NCI-H1417 (cell line): Measurements from ENCODE around the gene CARMIL1.

ENCODE experiments used
- DNase-seq, 3 experiments: peaks; one replicate each; lab custom pipeline; 2025; lab: John Stamatoyannopoulos, UW

CARMIL1 gene

GRCh38 chr6:25617997-25618396, 338.8 kb downstream of the CARMIL1 start:
- no peak for DNase-seq

GRCh38 chr6:25619217-25619616, 340.0 kb downstream of the CARMIL1 start:
- DNase-seq: no peak

GRCh38 chr6:25620391-25620790, 341.2 kb downstream of the CARMIL1 start:
- no peak for DNase-seq

- no peak for DNase-seq
These were observed 343.9 kb downstream of the CARMIL1 start for GRCh38 chr6:25623065-25623464.

DNA sequence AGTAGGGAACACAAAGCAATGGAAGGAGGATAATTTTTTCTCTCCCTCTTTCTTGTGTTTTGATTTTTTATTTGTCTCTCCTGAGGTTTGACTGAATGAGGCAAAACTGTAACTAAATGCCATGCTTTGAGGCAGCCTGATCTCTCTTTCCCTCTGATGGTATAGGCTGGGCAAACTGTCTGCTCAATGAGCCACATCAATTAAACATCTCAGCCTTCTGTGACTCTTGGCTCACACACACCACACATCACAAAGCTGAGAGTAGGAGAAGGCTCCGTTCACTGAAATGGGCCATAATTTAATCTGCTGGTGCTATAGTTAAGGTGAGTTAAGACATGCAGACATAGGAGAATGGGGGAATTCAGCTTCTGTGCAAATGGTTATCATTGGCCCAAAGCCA, 344.7 kb downstream of the CARMIL1 start:
- peak in 2 of 3 experiments; percentile 20 to 25 for DNase-seq

GRCh38 chr6:25627001-25627400, 347.8 kb downstream of the CARMIL1 start:
- peak in 1 of 3 experiments; percentile 33 for DNase-seq

DNA sequence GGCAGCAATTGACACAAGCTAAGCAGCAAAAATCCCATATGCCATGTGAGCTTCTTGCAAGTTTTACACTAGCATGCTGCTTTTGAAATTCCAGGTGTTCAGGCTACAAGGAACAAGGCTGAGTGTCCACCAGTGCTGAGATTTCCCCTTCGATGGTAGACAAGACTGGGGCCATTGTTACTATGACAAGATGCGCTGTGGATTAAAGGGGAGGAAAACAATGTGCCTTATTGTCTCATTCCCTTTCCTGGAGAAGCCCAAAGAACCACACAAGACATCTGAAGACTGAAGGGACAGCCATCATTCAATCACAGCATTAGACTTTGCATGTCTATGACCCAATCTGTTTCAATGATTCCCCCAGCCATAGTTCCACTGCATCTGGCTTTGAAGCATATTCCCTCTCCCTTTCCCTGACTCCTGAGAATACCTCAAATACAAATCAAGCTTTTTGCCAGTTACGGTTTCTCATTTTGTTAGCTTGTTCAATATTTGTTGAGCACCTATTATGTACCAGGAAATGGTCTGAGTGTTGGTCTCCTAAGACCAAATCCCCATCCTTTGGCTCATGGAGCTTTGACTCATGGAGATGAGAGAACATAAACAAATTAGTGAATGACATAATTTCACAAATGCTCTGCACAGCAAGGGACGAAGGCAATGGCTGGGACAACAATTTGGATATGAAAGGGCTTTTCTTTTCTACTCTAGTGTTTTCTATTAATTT, 349.5 kb downstream of the CARMIL1 start:
- DNase-seq: no peak

DNA sequence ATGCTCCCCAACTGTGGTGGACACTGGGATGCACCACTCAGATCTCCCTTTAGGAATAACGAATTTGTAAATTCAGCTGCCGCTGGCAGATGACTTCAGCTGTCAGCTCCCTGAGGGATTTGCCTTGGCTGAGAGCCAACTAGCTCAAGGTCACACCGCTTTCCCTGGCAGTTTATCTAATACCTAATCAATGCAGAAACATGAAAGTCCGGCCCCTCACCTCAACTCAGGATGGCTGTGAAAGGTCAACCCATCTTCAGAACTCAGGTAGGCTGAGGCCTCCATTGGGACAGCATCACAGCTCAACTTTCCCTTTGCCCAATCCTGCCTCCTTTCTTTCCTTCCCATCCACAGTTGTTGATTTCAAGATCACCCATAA, 350.0 kb downstream of the CARMIL1 start:
- peak; percentile 29 to 86 (median 70) for DNase-seq

- peak in 1 of 3 experiments; percentile 23 for DNase-seq
These were observed 351.5 kb downstream of the CARMIL1 start for GRCh38 chr6:25630508-25631278.

DNA sequence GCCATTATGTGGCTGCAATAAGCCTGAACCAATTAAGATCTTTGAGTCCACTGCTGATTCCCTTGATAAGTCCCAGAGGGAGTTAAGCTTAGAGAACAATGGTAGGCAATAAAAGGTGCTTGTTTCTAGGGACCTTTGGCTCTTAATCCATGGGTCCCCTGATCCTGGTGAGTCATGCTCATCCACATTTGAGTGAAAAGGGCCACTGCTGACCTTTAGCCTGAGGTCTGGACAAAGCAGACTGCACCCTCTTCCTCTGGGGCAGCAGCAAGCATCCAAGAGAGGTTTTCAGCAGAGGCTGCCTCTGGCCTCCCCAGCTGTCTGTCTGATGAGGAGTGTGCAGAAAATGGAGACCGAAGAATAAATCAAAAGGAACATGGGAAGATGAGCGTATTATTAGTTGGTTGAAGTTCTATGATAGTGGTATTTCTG, 356.7 kb downstream of the CARMIL1 start:
- no peak for DNase-seq

- no peak for DNase-seq
These were observed 358.0 kb downstream of the CARMIL1 start for GRCh38 chr6:25637211-25637610.

GRCh38 chr6:25637960-25638434, 358.8 kb downstream of the CARMIL1 start:
- DNase-seq: peak; percentile 77 to 97 (median 90)

GRCh38 chr6:25639653-25640052, 360.5 kb downstream of the CARMIL1 start:
- DNase-seq: no peak

DNA sequence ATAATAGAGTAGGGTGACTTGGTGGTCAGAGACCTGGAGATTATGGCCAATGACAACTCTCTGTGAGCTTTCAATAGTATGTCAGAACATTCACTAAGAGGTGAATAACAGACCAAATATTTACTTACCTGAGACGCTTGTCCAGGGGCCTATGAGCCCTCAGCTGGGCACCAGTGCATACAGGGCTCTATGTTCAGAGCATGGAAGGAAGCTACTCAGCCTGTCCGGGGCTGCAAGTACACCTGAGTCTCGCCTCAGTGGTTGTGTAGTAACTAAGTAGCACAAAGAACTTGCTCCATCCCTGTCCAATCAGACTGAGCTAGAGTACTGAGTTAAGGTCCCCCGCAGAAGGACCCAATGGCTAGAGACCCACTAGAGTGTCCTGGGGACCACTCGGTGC, 361.3 kb downstream of the CARMIL1 start:
- no peak for DNase-seq

DNA sequence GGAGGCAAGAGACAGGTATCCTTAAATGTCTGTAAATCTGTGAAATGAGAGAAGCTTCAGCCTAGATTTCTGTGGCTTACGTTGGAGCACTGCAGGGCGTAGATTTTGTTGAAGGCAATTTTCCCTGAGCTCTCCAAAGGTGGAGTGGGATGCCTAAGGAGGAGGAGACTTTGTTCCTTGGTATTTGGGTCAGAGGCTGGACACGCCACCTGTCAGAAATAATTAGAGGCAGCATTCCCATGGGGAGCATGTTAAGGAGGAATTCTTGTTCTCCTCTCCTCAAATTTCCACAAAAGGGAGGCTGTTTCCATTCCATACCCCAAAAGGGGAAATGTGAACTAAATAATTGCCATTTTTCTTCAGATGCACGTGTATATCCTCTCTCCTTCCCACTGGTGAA, 361.7 kb downstream of the CARMIL1 start:
- DNase-seq: no peak

- no peak for DNase-seq
These were observed 362.2 kb downstream of the CARMIL1 start for GRCh38 chr6:25641377-25641776.

GRCh38 chr6:25641940-25642666, 362.9 kb downstream of the CARMIL1 start:
- no peak for DNase-seq

DNA sequence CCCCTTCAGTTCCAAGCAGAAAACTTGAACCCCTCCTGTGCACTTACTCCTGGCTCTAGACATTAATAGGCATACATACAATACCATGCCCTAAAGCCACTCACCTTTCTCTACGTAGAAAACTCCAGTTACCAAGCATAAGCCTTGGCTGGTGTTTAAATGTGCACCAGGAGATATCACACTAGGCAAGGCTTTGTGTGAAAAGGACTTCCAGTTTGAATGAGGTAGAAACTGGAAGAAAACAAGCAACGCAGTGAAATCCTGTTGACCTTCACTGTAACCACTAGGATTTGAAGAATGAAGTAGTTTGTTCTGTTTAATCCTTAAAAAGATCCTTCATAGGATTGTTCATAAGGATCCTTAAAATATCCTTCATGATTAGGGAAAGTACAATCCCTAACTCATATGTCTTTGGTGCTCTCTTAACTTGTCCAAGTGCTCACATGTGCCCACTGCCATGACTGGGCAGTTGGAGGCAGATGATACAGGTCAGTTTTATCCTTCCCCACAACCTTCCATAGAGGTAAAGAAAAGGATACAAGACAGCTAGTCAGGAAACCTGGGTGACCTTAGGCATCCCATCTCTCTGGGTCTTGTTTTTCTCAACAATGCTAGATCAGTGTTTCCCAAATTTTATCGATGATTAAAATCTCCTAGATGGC, 363.6 kb downstream of the CARMIL1 start:
- DNase-seq: no peak

- DNase-seq: no peak
These were observed 366.7 kb downstream of the CARMIL1 start for GRCh38 chr6:25645916-25646315.

GRCh38 chr6:25649611-25650010, 370.4 kb downstream of the CARMIL1 start:
- peak in 1 of 3 experiments; percentile 32 for DNase-seq

DNA sequence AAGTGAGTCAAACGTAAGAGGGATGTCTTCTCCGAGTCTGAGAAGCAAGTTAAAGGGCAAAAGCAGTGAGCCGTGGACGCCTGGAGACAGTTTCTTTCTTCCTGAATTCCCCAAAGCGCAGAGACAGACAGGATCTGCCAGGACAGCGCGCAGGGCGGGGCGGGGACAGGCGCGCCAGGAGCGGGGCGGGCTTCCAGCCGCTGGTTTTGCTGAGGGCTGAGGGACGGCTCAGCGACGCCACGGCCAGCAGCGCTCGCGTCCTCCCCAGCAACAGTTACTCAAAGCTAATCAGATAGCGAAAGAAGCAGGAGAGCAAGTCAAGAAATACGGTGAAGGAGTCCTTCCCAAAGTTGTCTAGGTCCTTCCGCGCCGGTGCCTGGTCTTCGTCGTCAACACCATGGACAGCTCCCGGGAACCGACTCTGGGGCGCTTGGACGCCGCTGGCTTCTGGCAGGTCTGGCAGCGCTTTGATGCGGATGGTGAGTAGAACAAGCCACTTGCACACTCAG, 372.9 kb downstream of the CARMIL1 start, which contains the start of gene SCGN:
Gene SCGN (plus strand): TSS at position 209 of the 509 bp plus-strand sequence. CDS start 189 bp downstream, at position 398.
- peak; percentile 27 to 59 (median 50) for DNase-seq

DNA sequence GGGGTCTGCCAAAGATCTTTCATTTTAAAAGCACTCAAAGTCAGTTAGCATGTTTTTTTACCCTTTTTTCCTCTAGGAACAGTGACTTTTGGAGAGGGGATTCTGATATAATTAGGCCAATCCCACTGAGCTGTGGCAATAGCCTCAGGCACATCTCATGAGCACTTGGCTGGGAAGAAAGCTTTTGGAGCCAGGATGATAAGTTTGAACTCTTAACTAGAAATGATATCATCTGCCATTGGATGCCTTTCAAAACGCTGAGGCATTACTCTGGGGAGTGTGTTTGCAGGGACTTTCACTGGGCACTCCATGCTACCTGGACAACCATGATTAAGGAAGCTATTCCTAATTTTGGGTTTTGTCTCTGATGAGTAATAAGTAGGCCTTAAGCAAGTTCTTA, 376.5 kb downstream of the CARMIL1 start:
- no peak for DNase-seq
